IMR-90 (cell line): ENCODE data around the gene ZNF337.
"Not testable (repeated sequence)": the region's sequence is repeated elsewhere in the genome, so short reads cannot be mapped to it uniquely, and the experiment has no call there.

ENCODE experiments used
- BHLHE40 ChIP-seq: fragments of 150-350 bp; IDR thresholded peaks from 2 replicates; pipeline ENCODE4 v1.6.1; 2016; ENCODE audit warnings: mild to moderate bottlenecking, low read depth, low read length
- CHD1 ChIP-seq: IDR thresholded peaks from 2 replicates; pipeline ENCODE4 v1.6.1; 2012; ENCODE audit warnings: low read depth, low read length, improper control_type of control experiment
- FOS ChIP-seq: fragments of 150-350 bp; IDR thresholded peaks from 2 replicates; pipeline ENCODE4 v1.6.1; 2016; ENCODE audit warnings: low read depth, low read length
- MAFK ChIP-seq: IDR thresholded peaks from 2 replicates; pipeline ENCODE4 v1.6.1; 2012; ENCODE audit warnings: low read depth, low read length, improper control_type of control experiment
- MAZ ChIP-seq: IDR thresholded peaks from 2 replicates; pipeline ENCODE4 v1.6.1; 2012; ENCODE audit warnings: low read depth, mild to moderate bottlenecking, low read length, improper control_type of control experiment, moderate library complexity, borderline replicate concordance
- POLR2A ChIP-seq: IDR thresholded peaks from 2 replicates; pipeline ENCODE4 v1.6.1; 2012; ENCODE audit warnings: mild to moderate bottlenecking, low read depth, low read length
- RAD21 ChIP-seq: IDR thresholded peaks from 2 replicates; pipeline ENCODE4 v1.6.1; 2012; ENCODE audit warnings: low read length, improper control_type of control experiment
- RCOR1 ChIP-seq: IDR thresholded peaks from 2 replicates; pipeline ENCODE4 v1.6.1; 2012; ENCODE audit warnings: mild to moderate bottlenecking, low read length, improper control_type of control experiment; ENCODE audit not compliant: insufficient replicate concordance
- RFX5 ChIP-seq: IDR thresholded peaks from 2 replicates; pipeline ENCODE4 v1.8.0; 2012; ENCODE audit warnings: low read depth, mild to moderate bottlenecking, low read length, moderate library complexity
- TF ChIP-seq, protein P1 (sequence below): conservative IDR thresholded peaks from 2 replicates; pipeline ENCODE4 v1.5.1; 2012; ENCODE audit warnings: mild to moderate bottlenecking, low read depth, low read length, improper control_type of control experiment
- TF ChIP-seq, protein P2 (sequence below): fragments of 150-350 bp; IDR thresholded peaks from 2 replicates; pipeline ENCODE4 v1.6.1; 2016; ENCODE audit warnings: low read depth, mild to moderate bottlenecking, low read length, moderate library complexity, borderline replicate concordance
- TF ChIP-seq, protein P3 (sequence below): fragments of 150-350 bp; IDR thresholded peaks from 2 replicates; pipeline ENCODE4 v1.6.1; 2017; ENCODE audit warnings: mild to moderate bottlenecking, antibody characterized with exemption, low read length, low read depth

DNA sequence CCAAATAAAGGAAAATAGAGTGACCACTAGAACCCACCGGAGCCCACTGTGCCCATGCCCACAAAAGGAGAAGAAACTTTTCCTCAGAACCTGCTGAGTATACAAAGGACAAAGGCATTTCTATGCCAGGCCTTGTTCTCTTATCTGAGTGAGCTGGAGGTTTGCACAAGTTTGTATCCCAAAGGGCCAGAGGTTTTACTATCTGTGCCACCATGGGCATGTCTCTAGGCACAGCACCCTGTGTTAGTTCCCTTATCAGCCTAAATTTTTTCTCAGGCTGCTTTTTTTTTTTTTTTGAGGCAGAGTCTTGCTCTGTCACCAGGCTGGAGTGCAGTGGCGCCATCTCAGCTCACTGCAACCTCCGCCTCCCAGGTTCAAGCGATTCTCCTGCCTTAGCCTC is 43.8 kb downstream of the ZNF337 start:
- TF ChIP-seq, protein P1, sequence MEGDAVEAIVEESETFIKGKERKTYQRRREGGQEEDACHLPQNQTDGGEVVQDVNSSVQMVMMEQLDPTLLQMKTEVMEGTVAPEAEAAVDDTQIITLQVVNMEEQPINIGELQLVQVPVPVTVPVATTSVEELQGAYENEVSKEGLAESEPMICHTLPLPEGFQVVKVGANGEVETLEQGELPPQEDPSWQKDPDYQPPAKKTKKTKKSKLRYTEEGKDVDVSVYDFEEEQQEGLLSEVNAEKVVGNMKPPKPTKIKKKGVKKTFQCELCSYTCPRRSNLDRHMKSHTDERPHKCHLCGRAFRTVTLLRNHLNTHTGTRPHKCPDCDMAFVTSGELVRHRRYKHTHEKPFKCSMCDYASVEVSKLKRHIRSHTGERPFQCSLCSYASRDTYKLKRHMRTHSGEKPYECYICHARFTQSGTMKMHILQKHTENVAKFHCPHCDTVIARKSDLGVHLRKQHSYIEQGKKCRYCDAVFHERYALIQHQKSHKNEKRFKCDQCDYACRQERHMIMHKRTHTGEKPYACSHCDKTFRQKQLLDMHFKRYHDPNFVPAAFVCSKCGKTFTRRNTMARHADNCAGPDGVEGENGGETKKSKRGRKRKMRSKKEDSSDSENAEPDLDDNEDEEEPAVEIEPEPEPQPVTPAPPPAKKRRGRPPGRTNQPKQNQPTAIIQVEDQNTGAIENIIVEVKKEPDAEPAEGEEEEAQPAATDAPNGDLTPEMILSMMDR = not testable (repeated sequence)
- TF ChIP-seq MAFK, CHD1, RAD21, POLR2A, MAZ, RFX5, BHLHE40, RCOR1, FOS: not testable (repeated sequence)
- TF ChIP-seq, protein P2, sequence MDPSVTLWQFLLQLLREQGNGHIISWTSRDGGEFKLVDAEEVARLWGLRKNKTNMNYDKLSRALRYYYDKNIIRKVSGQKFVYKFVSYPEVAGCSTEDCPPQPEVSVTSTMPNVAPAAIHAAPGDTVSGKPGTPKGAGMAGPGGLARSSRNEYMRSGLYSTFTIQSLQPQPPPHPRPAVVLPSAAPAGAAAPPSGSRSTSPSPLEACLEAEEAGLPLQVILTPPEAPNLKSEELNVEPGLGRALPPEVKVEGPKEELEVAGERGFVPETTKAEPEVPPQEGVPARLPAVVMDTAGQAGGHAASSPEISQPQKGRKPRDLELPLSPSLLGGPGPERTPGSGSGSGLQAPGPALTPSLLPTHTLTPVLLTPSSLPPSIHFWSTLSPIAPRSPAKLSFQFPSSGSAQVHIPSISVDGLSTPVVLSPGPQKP = not testable (repeated sequence)
- TF ChIP-seq, protein P3, sequence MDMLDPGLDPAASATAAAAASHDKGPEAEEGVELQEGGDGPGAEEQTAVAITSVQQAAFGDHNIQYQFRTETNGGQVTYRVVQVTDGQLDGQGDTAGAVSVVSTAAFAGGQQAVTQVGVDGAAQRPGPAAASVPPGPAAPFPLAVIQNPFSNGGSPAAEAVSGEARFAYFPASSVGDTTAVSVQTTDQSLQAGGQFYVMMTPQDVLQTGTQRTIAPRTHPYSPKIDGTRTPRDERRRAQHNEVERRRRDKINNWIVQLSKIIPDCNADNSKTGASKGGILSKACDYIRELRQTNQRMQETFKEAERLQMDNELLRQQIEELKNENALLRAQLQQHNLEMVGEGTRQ = not testable (repeated sequence)
